Testis (tissue), 3 donors: ENCODE measurements around the gene HEXA. TPM values are rescaled to one million over a fixed set of nuclear protein-coding genes. Genes with fewer than 3 reads are reported as not detected.
"Not testable (repeated sequence)": the region's sequence is repeated elsewhere in the genome, so short reads cannot be mapped to it uniquely, and the experiment has no call there.

ENCODE experiments used
- DNase-seq: peaks from one replicate; pipeline ENCODE4 v3.0.0-alpha.2; 2019
- H3K27ac ChIP-seq, 2 donors: fragments of 200-600 bp; sonication (generic); one replicate each; pipeline ENCODE4 v1.5.1; 2019
- H3K27me3 ChIP-seq: fragments of 200-600 bp; sonication (generic); one replicate; pipeline ENCODE4 v1.5.1; 2019
- H3K36me3 ChIP-seq: fragments of 200-600 bp; sonication (generic); one replicate; pipeline ENCODE4 v1.5.1; 2017; ENCODE audit warnings: low read depth; ENCODE audit errors: missing control alignments
- H3K4me1 ChIP-seq: fragments of 200-600 bp; sonication (generic); one replicate; pipeline ENCODE4 v1.5.1; 2019
- H3K4me3 ChIP-seq, 2 donors: fragments of 200-600 bp; sonication (generic); one replicate each; pipeline ENCODE4 v1.5.1; 2017 to 2019
- H3K9me3 ChIP-seq: fragments of 200-600 bp; sonication (generic); one replicate; pipeline ENCODE4 v1.5.1; 2017
- CTCF ChIP-seq, 3 experiments: fragments of 450-650 bp in 2 of 3; fragments of 200-600 bp in 1 of 3; sonication (generic) in 1 of 3; IDR thresholded peaks; one replicate each; pipeline ENCODE4 v1.5.1; 2016 to 2019; ENCODE audit warnings: antibody characterized with exemption in 3 of 3, mild to moderate bottlenecking in 2 of 3, moderate library complexity in 1 of 3
- POLR2A ChIP-seq: fragments of 450-650 bp; IDR thresholded peaks from one replicate; pipeline ENCODE4 v1.6.1; 2017; ENCODE audit warnings: antibody characterized with exemption, mild to moderate bottlenecking, moderate library complexity
- WGBS, 2 donors: methylation state at CpG; one replicate each; pipeline ENCODE4 v1.1.5; 2018; 5-methylcytosine and 5-hydroxymethylcytosine counted together
- intact Hi-C: fragments of 100-400 bp; cut with DNase I; formaldehyde crosslinking; loops from one replicate; pipeline ENCODE4 v1.15.1; 2023; ENCODE audit warnings: low total_unique reads
- polyA plus RNA-seq: library from polyadenylated mRNA; stranded (reverse); fragments of 350-450 nt; fragmentation: Illumina TruSeq; extraction: RNeasy Lipid Tissue Mini Kit (QIAGEN cat#74804); gene quantifications from one replicate; pipeline ENCODE4 v1.2.3, GENCODE V29; 2014; ENCODE audit warnings: low read depth, low replicate concordance; ENCODE audit not compliant: insufficient read depth
- total RNA-seq, 2 donors: library from RNA; depleted of rRNA; stranded (reverse); fragments of >200 nt; gene quantifications; one replicate each; pipeline ENCODE4 v1.2.3, GENCODE V29; 2016

Gene HEXA
- total and polyA plus RNA-seq, 3 donors from 2014 or later: 110 to 188 (median 129) TPM

- TF ChIP-seq CTCF (IDR thresholded peaks at IDR 0.05) (no peak), POLR2A (no peak)
- 69 to 75% methylated on average over 2 of the region's 2 CpGs for WGBS, 2 donors
Observed at GRCh38 chr15:72415304-72415703, 39.5 kb upstream of the HEXA start.

GRCh38 chr15:72413337-72413736, 37.5 kb upstream of the HEXA start:
- 83 to 86% methylated on average over 2 to 3 of the region's 3 CpGs for WGBS, 2 donors
- H3K4me3 ChIP-seq, intact Hi-C loops, H3K27me3 ChIP-seq, H3K4me1 ChIP-seq, H3K36me3 ChIP-seq, H3K27ac ChIP-seq, H3K9me3 ChIP-seq, DNase-seq: not testable (repeated sequence)

More at GRCh38 chr15:72415304-72415703, 39.5 kb upstream of the HEXA start:
- intact Hi-C loops: no loop called here
- no peaks in the 10 kb centered on the region for H3K4me1 ChIP-seq
- no peak overlapping the region for H3K27ac ChIP-seq
- no peaks in the 10 kb centered on the region for H3K27me3 ChIP-seq
- no peak overlapping the region for H3K4me3 ChIP-seq
- H3K9me3 ChIP-seq: no peaks in the 10 kb centered on the region
- DNase-seq: no peak
- H3K36me3 ChIP-seq: no peaks in the 10 kb centered on the region

DNA sequence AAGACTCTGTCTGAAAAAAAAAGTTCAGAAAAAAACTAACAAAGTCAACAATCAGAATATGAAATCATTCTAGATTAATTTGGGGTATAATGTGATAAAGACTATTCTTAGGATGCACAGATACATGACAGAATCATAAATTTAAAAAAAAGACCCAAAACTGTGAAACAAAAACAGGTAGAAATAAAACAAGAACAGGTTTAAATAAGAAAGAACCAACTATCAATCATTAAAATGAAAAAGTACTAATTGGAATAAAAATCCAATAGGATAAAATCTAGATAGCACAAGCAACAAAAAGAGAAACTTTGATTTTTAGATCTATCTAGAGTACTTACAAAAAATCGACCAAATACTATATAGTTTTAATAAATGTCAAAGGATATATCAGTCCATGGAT, 35.7 kb upstream of the HEXA start:
- H3K4me1 ChIP-seq: no peaks in the 10 kb centered on the region
- no peak overlapping the region for H3K4me3 ChIP-seq
- DNase-seq: no peak
- no peak overlapping the region for H3K27ac ChIP-seq
- 43 to 48% methylated on average over 1 of the region's 1 CpG for WGBS, 2 donors
- no peak for TF ChIP-seq CTCF (IDR thresholded peaks at IDR 0.05)
- no peak for TF ChIP-seq POLR2A
- H3K27me3 ChIP-seq: no peaks in the 10 kb centered on the region
- no peaks in the 10 kb centered on the region for H3K9me3 ChIP-seq
- intact Hi-C loops: no loop called here
- no peaks in the 10 kb centered on the region for H3K36me3 ChIP-seq

- intact Hi-C loops: no loop called here
Observed at GRCh38 chr15:72411111-72411510, 35.3 kb upstream of the HEXA start.

DNA sequence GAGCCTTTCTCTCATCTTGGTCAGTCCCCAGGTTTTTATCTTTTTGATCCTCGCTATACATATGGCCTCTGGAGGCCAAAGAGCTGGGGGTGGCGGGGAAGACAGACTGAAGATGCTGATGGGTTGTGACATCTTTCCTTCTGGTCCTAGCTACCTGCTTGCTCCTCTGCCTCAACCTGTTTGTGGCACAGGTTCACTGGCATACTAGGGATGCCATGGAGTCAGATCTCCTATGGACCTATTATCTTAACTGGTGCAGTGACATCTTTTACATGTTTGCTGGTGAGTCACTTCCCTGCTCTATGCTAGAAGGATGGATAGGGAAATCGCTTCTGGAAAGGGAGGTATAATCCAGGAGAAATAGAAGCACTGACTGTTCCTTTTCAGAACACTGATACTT, 31.1 kb upstream of the HEXA start:
- H3K4me3 ChIP-seq: no peak overlapping the region
- WGBS, 2 donors: 78 to 80% methylated on average over 3 of the region's 3 CpGs
- intact Hi-C loops: no loop called here
- no peaks in the 10 kb centered on the region for H3K27me3 ChIP-seq
- no peak for TF ChIP-seq POLR2A
- TF ChIP-seq CTCF (IDR thresholded peaks at IDR 0.05): no peak
- H3K36me3 ChIP-seq: no peaks in the 10 kb centered on the region
- DNase-seq: no peak
- H3K9me3 ChIP-seq: no peaks in the 10 kb centered on the region
- H3K4me1 ChIP-seq: no peaks in the 10 kb centered on the region
- H3K27ac ChIP-seq: no peak overlapping the region

More at GRCh38 chr15:72411111-72411510, 35.3 kb upstream of the HEXA start:
- H3K4me1 ChIP-seq: no peaks in the 10 kb centered on the region
- H3K4me3 ChIP-seq: no peak overlapping the region
- 86 to 88% methylated on average over 5 of the region's 5 CpGs for WGBS, 2 donors
- no peak overlapping the region for H3K27ac ChIP-seq
- H3K27me3 ChIP-seq: no peaks in the 10 kb centered on the region
- H3K36me3 ChIP-seq: no peaks in the 10 kb centered on the region
- DNase-seq: no peak
- no peaks in the 10 kb centered on the region for H3K9me3 ChIP-seq
- TF ChIP-seq CTCF (IDR thresholded peaks at IDR 0.05) (no peak), POLR2A (no peak)
